ENCODE measurements around the gene KLHL30. TPM values are rescaled to one million over a fixed set of nuclear protein-coding genes. Genes with fewer than 3 reads are reported as not detected.
A peak's percentile ranks its signal among the peaks of the same experiment; 100 is the strongest.

Gene KLHL30
- total RNA-seq, 1 donor: under 0.01 TPM

GRCh38 chr2:238129166-238130010 is 9.1 kb upstream of the KLHL30 start:
- Histone ChIP-seq H3K9me3 (ENCODE audit: low read depth, low read length) (no peaks in the 10 kb centered on the region), H3K4me2 (ENCODE audit: insufficient read depth, low read length) (no peak overlapping the region), H3K79me2 (ENCODE audit: insufficient read depth, low read length) (no peaks in the 10 kb centered on the region), H3K27me3 (ENCODE audit: insufficient read depth, low read length) (no peaks in the 10 kb centered on the region), H3K27ac (ENCODE audit: low read depth, low read length) (no peak overlapping the region), H3K4me3 (ENCODE audit: insufficient read depth, low read length) (no peak overlapping the region), H2AFZ (ENCODE audit: low read length) (no peak overlapping the region), H4K20me1 (ENCODE audit: insufficient read depth, low read length) (no peaks in the 10 kb centered on the region), H3K4me1 (ENCODE audit: insufficient read depth, low read length) (peaks cover 12% of the 10 kb centered on the region), H3K36me3 (ENCODE audit: insufficient read depth, low read length) (no peaks in the 10 kb centered on the region)
- peak; percentile 71 for DNase-seq (ENCODE audit: insufficient read length, low spot score, missing footprints)
- no peak for TF ChIP-seq CTCF (IDR thresholded peaks at IDR 0.05; ENCODE audit: extremely low read depth, low read depth, low read length)

DNA sequence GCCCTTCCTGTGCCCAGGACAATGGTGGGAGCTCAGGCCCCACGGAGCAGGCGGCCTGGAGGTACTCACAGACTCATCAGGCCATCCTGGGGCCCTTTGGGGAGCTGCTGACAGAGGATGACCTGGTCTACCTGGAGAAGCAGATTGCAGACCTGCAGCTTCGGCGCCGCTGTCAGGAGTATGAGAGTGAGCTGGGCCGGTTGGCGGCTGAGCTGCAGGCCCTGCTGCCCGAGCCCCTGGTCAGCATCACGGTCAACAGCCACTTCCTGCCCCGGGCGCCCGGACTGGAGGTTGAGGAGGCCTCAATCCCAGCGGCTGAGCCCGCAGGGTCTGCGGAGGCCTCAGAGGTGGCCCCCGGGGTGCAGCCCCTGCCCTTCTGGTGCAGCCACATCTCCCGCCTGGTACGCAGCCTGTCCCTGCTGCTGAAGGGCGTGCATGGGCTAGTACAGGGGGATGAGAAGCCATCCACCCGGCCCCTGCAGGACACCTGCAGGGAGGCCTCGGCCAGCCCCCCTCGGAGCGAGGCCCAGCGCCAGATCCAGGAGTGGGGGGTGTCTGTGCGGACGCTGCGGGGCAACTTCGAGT is 8.3 kb upstream of the KLHL30 start:
- H3K27me3 ChIP-seq (ENCODE audit: insufficient read depth, low read length): no peaks in the 10 kb centered on the region
- no peak overlapping the region for H3K4me2 ChIP-seq (ENCODE audit: insufficient read depth, low read length)
- peak; percentile 60 for DNase-seq (ENCODE audit: insufficient read length, low spot score, missing footprints)
- no peak overlapping the region for H3K4me3 ChIP-seq (ENCODE audit: insufficient read depth, low read length)
- no peaks in the 10 kb centered on the region for H4K20me1 ChIP-seq (ENCODE audit: insufficient read depth, low read length)
- no peaks in the 10 kb centered on the region for H3K36me3 ChIP-seq (ENCODE audit: insufficient read depth, low read length)
- H2AFZ ChIP-seq (ENCODE audit: low read length): no peak overlapping the region
- no peaks in the 10 kb centered on the region for H3K79me2 ChIP-seq (ENCODE audit: insufficient read depth, low read length)
- H3K9me3 ChIP-seq (ENCODE audit: low read depth, low read length): no peaks in the 10 kb centered on the region
- H3K4me1 ChIP-seq (ENCODE audit: insufficient read depth, low read length): peaks cover 12% of the 10 kb centered on the region
- H3K27ac ChIP-seq (ENCODE audit: low read depth, low read length): no peak overlapping the region
- TF ChIP-seq CTCF (IDR thresholded peaks at IDR 0.05; ENCODE audit: extremely low read depth, low read depth, low read length): no peak

DNA sequence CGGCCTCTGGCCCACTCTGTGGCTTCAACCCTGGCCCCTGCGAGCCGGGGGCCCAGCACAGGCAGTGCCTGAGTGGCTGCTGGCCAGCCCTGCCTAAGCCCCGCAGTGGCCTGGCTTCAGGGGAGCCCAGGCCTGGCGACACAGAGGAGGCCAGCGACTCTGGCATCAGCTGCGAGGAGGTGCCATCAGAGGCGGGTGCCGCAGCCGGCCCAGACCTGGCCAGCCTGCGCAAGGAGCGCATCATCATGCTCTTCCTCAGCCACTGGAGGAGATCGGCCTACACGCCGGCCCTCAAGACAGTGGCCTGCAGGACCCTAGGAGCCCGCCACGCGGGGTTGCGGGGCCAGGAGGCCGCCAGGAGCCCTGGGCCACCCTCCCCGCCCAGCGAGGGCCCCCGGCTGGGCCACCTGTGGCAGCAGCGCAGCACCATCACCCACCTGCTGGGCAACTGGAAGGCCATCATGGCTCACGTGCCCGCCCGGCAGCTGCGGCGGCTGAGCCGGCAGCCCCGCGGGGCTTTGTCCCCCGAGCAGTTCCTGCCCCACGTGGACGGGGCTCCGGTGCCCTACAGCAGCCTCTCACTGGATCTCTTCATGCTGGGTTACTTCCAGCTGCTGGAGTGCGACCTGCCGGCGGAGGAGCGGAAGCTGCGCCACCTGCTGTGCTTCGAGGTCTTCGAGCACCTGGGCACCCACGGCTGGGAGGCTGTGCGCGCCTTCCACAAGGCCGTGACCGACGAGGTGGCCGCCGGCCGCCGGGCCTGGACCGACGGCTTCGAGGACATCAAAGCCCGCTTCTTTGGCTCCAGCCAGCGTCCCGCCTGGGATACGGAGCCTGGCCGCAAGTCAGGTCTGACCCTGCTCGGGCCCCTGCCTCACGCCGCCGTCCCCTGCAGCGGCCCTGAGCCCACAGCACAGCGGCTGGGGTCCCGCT is 7.5 kb upstream of the KLHL30 start:
- no peak overlapping the region for H2AFZ ChIP-seq (ENCODE audit: low read length)
- H3K9me3 ChIP-seq (ENCODE audit: low read depth, low read length): no peaks in the 10 kb centered on the region
- H3K4me2 ChIP-seq (ENCODE audit: insufficient read depth, low read length): no peak overlapping the region
- no peaks in the 10 kb centered on the region for H4K20me1 ChIP-seq (ENCODE audit: insufficient read depth, low read length)
- H3K79me2 ChIP-seq (ENCODE audit: insufficient read depth, low read length): no peaks in the 10 kb centered on the region
- H3K27ac ChIP-seq (ENCODE audit: low read depth, low read length): no peak overlapping the region
- H3K27me3 ChIP-seq (ENCODE audit: insufficient read depth, low read length): no peaks in the 10 kb centered on the region
- DNase-seq (ENCODE audit: insufficient read length, low spot score, missing footprints): peak; percentile 57
- H3K36me3 ChIP-seq (ENCODE audit: insufficient read depth, low read length): no peaks in the 10 kb centered on the region
- H3K4me3 ChIP-seq (ENCODE audit: insufficient read depth, low read length): no peak overlapping the region
- peaks cover 12% of the 10 kb centered on the region for H3K4me1 ChIP-seq (ENCODE audit: insufficient read depth, low read length)
- TF ChIP-seq CTCF (IDR thresholded peaks at IDR 0.05; ENCODE audit: extremely low read depth, low read depth, low read length): no peak
